K562 treated with DMSO at 1 percent for 4 hours (cell line): ENCODE data around the gene ATP12A. TPM values are rescaled to one million over a fixed set of nuclear protein-coding genes. Genes with fewer than 3 reads are reported as not detected.

ENCODE experiments used
- total RNA-seq: library from RNA; unstranded; fragments of 300-600 nt; gene quantifications from 2 replicates; pipeline ENCODE4 v1.2.3, GENCODE V29; 2022; ENCODE audit not compliant: insufficient read depth

Gene ATP12A
- total RNA-seq: not detected in 2 replicates

DNA sequence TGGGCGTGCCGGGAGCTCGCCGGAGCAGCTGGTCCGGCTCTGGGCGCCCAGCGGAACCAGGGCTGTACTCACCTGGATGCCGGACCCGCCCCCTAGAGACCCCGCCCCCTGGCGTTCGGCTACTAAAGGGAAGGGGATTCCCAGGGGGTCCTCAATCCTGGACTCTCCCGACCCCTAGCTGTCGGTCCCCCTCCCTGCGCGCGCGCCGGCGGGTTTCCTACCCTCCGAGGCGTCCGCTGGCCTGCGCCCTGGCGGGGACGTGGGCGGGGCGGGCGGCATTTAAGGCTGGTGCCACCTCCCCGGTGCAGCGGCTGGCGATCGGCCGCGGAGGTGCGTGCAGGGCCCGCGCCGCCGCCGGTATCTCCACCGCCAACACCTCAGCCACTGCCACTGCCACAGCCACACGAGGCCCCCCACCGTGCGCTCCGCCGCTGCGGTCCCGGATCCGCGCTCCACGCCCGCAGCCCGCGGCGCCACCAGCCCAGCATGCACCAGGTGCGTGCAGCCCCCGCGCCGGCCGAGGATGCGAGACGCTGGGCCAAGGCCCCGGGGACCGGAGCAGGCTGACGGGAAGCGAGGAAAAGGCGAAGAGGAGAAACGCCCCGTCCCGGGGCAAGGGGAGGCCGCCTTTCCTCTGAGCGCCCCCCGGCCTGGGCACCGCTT, at the start of gene ATP12A:
Gene ATP12A (plus strand): TSS at position 151 of the 663 bp plus-strand sequence. CDS start 336 bp downstream, at position 487.

Other genes starting within 250 kb of the ATP12A start
- gene PARP4, start 167.6 kb upstream of the ATP12A start, total RNA-seq: 15.5 and 24.7 TPM in 2 replicates
- 0.51 and 0.53 TPM in 2 replicates for gene RNF17, start 83.8 kb downstream of the ATP12A start, total RNA-seq